GM21367 (cell line): ENCODE results near the gene ZNF710.
"Not testable (repeated sequence)": the region's sequence is repeated elsewhere in the genome, so short reads cannot be mapped to it uniquely, and the experiment has no call there.

Experiments used
- ATAC-seq: cut with Tn5 transposase; IDR thresholded peaks from one replicate; pipeline ENCODE4 v1.9.1; 2021; ENCODE audit not compliant: unreplicated experiment

ZNF710 gene

GRCh38 chr15:90001062-90001682, at the start of gene ZNF710:
TSS of gene ZNF710 (plus strand) at chr15:90001324. CDS start at chr15:90067138, 65,814 bp downstream.
- no peak for ATAC-seq

- ATAC-seq, result no peak
Observed at GRCh38 chr15:89954541-89954940, 46.6 kb upstream of the ZNF710 start.

- not testable (repeated sequence) for ATAC-seq
Observed at GRCh38 chr15:89955449-89955998, 45.6 kb upstream of the ZNF710 start.

- no peak for ATAC-seq
Observed at GRCh38 chr15:89958107-89958805, 42.9 kb upstream of the ZNF710 start.

GRCh38 chr15:89963301-89964231, 37.6 kb upstream of the ZNF710 start:
- ATAC-seq, result no peak

- no peak for ATAC-seq
Observed at GRCh38 chr15:89964232-89964954, 36.7 kb upstream of the ZNF710 start.

GRCh38 chr15:89967881-89968280, 33.2 kb upstream of the ZNF710 start:
- ATAC-seq, result no peak

- peak; percentile 92 for ATAC-seq
Observed at GRCh38 chr15:89971592-89971997, 29.5 kb upstream of the ZNF710 start.

GRCh38 chr15:89972085-89972484, 29.0 kb upstream of the ZNF710 start:
- no peak for ATAC-seq

GRCh38 chr15:89975482-89976245, 25.5 kb upstream of the ZNF710 start:
- no peak for ATAC-seq

- ATAC-seq, result no peak
Observed at GRCh38 chr15:89976246-89976600, 24.9 kb upstream of the ZNF710 start.

GRCh38 chr15:89977836-89978235, 23.3 kb upstream of the ZNF710 start:
- not testable (repeated sequence) for ATAC-seq

GRCh38 chr15:89978914-89979313, 22.2 kb upstream of the ZNF710 start:
- no peak for ATAC-seq

- ATAC-seq, result no peak
Observed at GRCh38 chr15:89980896-89981295, 20.2 kb upstream of the ZNF710 start.

- ATAC-seq, result no peak
Observed at GRCh38 chr15:89982315-89983055, 18.6 kb upstream of the ZNF710 start.

- ATAC-seq, result no peak
Observed at GRCh38 chr15:89984001-89984400, 17.1 kb upstream of the ZNF710 start.

- no peak for ATAC-seq
Observed at GRCh38 chr15:89984421-89985010, 16.6 kb upstream of the ZNF710 start.

GRCh38 chr15:89985111-89985510, 16.0 kb upstream of the ZNF710 start:
- no peak for ATAC-seq

GRCh38 chr15:89991312-89991711, 9.8 kb upstream of the ZNF710 start:
- ATAC-seq, result no peak
